ENCODE measurements around the gene GRIK3. TPM values are rescaled to one million over a fixed set of nuclear protein-coding genes. Genes with fewer than 3 reads are reported as not detected.
"Not testable (repeated sequence)": the region's sequence is repeated elsewhere in the genome, so short reads cannot be mapped to it uniquely, and the experiment has no call there.

The GRIK3 gene
- total and polyA plus RNA-seq, 11 donors, result 0.06 to 1.6 (median 0.29) TPM

DNA sequence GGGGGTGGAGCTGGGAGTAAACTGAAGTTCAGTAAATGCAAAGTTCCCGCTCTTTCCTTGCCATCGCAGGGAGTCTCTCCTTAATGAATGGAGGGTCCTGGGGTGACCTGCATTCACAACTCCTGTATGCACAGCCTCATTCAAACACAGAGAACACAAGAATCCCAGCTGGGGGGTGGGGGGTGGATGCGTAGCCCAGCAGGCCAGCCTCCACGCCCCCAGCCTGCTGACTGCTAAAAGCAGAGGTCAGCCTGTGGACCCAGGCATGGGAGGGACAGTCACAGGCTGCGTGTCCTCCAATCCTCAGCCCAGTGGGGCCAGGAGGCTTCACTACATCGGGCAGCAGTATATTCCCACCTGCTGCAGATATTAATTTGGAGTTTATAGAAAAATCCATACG, 263.1 kb downstream of the GRIK3 start:
- no peaks in the 10 kb centered on the region for H3K36me3 ChIP-seq
- no peak overlapping the region for H3K27ac ChIP-seq
- intact Hi-C loops (cut with DNase I), result no loop called here
- no peaks in the 10 kb centered on the region for H3K4me1 ChIP-seq
- H3K27me3 ChIP-seq, result peaks cover 7 to 85% (median 31%) of the 10 kb centered on the region in 9 donors
- no peak for ATAC-seq
- TF ChIP-seq CTCF (IDR thresholded peaks at IDR 0.05) (no peak), POLR2A (IDR thresholded peaks at IDR 0.05) (no peak)
- no peak overlapping the region for H3K4me3 ChIP-seq
- WGBS, 4 donors, result 18 to 26% (median 21%) methylated on average over 7 of the region's 7 CpGs
- no peaks in the 10 kb centered on the region for H3K9me3 ChIP-seq
- no peak for DNase-seq

- H3K9me3 ChIP-seq, result no peaks in the 10 kb centered on the region
- peaks cover 7 to 74% (median 33%) of the 10 kb centered on the region in 9 donors for H3K27me3 ChIP-seq
These were observed 264.2 kb downstream of the GRIK3 start for GRCh38 chr1:36769886-36770830.

GRCh38 chr1:36768486-36769178, 265.7 kb downstream of the GRIK3 start:
- intact Hi-C loops (cut with DNase I), result no loop called here
- ATAC-seq (no peak), DNase-seq (no peak)
- no peak overlapping the region for H3K27ac ChIP-seq
- no peaks in the 10 kb centered on the region for H3K4me1 ChIP-seq
- peaks cover 6 to 59% (median 32%) of the 10 kb centered on the region in 9 donors for H3K27me3 ChIP-seq
- H3K4me3 ChIP-seq, result no peak overlapping the region
- H3K36me3 ChIP-seq, result no peaks in the 10 kb centered on the region
- WGBS, 4 donors, result 34 to 50% (median 41%) methylated on average over 14 of the region's 14 CpGs
- no peaks in the 10 kb centered on the region for H3K9me3 ChIP-seq
- TF ChIP-seq CTCF (IDR thresholded peaks at IDR 0.05) (no peak), POLR2A (IDR thresholded peaks at IDR 0.05) (no peak)

More at GRCh38 chr1:36769886-36770830, 264.2 kb downstream of the GRIK3 start:
- DNase-seq (no peak), ATAC-seq (no peak)
- H3K36me3 ChIP-seq, result no peaks in the 10 kb centered on the region
- TF ChIP-seq CTCF (IDR thresholded peaks at IDR 0.05), result no peak
- TF ChIP-seq POLR2A (IDR thresholded peaks at IDR 0.05), result no peak
- H3K27ac ChIP-seq, result no peak overlapping the region
- H3K4me3 ChIP-seq, result no peak overlapping the region
- 39 to 42% (median 40%) methylated on average over 10 of the region's 10 CpGs for WGBS, 4 donors
- intact Hi-C loops (cut with DNase I), result no loop called here
- H3K4me1 ChIP-seq, result no peaks in the 10 kb centered on the region

DNA sequence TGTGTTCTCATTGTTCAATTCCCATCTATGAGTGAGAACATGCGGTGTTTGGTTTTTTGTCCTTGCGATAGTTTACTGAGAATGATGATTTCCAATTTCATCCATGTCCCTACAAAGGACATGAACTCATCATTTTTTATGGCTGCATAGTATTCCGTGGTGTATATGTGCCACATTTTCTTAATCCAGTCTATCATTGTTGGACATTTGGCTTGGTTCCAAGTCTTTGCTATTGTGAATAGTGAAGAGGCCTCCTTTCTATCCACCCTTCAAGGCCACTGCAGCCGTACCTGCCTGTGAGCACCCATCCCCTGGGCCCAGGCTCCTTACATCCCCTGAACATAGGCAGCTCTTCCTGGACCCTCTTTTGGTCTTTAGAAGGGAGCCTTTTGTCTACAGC, 266.9 kb downstream of the GRIK3 start:
- H3K4me1 ChIP-seq; H3K4me3 ChIP-seq; intact Hi-C loops (cut with DNase I); H3K27ac ChIP-seq; ATAC-seq; DNase-seq; H3K9me3 ChIP-seq; H3K36me3 ChIP-seq: not testable (repeated sequence)
- H3K27me3 ChIP-seq, result peaks cover 4 to 47% (median 24%) of the 10 kb centered on the region in 9 donors
- 84 to 94% (median 86%) methylated on average over 1 to 2 of the region's 4 CpGs for WGBS, 4 donors
